KMS-11 (cell line): ENCODE data around the gene TMEM147.

Source experiments
- H2AFZ ChIP-seq: fragments of 200-600 bp; sonication (generic); 2 replicates; pipeline ENCODE4 v1.6.1; 2016; ENCODE audit warnings: antibody characterized with exemption, mixed run types, low read depth
- H3K27ac ChIP-seq: fragments of 200-600 bp; sonication (generic); 2 replicates; pipeline ENCODE4 v1.6.1; 2016; ENCODE audit warnings: mild to moderate bottlenecking, mixed run types
- H3K27me3 ChIP-seq: fragments of 200-600 bp; sonication (generic); 2 replicates; pipeline ENCODE4 v1.6.1; 2017; ENCODE audit warnings: mild to moderate bottlenecking, low read depth, mixed run types, moderate library complexity; ENCODE audit not compliant: insufficient read depth
- H3K36me3 ChIP-seq: fragments of 200-600 bp; sonication (generic); 2 replicates; pipeline ENCODE4 v1.6.1; 2017; ENCODE audit warnings: mild to moderate bottlenecking, mixed run types; ENCODE audit not compliant: insufficient read depth
- H3K4me1 ChIP-seq: fragments of 200-600 bp; sonication (generic); 2 replicates; pipeline ENCODE4 v1.6.1; 2016; ENCODE audit warnings: mild to moderate bottlenecking, low read depth, mixed run types; ENCODE audit not compliant: poor library complexity, severe bottlenecking
- H3K4me2 ChIP-seq: fragments of 200-600 bp; sonication (generic); 2 replicates; pipeline ENCODE4 v1.7.0; 2016; ENCODE audit warnings: mild to moderate bottlenecking, mixed run types
- H3K4me3 ChIP-seq: fragments of 200-600 bp; sonication (generic); IDR thresholded peaks from 2 replicates; pipeline ENCODE4 v1.6.1; 2017; ENCODE audit warnings: low read depth, low read length, mixed read lengths; ENCODE audit not compliant: insufficient read depth
- H3K79me2 ChIP-seq: fragments of 200-600 bp; sonication (generic); 2 replicates; pipeline ENCODE4 v1.6.1; 2016; ENCODE audit warnings: low read depth, mixed run types; ENCODE audit not compliant: insufficient read depth
- H3K9ac ChIP-seq: fragments of 200-600 bp; sonication (generic); 2 replicates; pipeline ENCODE4 v1.6.1; 2016; ENCODE audit warnings: mild to moderate bottlenecking, mixed run types
- H4K20me1 ChIP-seq: fragments of 200-600 bp; sonication (generic); 2 replicates; pipeline ENCODE4 v1.6.1; 2016; ENCODE audit warnings: mild to moderate bottlenecking, mixed run types; ENCODE audit not compliant: insufficient read depth
- TF ChIP-seq, protein P1 (sequence below): fragments of 200-600 bp; sonication (generic); conservative IDR thresholded peaks from 2 replicates; pipeline ENCODE4 v1.6.1; 2017; ENCODE audit warnings: low read depth, mild to moderate bottlenecking, antibody characterized with exemption, low read length, moderate library complexity, mixed read lengths

Gene TMEM147

DNA sequence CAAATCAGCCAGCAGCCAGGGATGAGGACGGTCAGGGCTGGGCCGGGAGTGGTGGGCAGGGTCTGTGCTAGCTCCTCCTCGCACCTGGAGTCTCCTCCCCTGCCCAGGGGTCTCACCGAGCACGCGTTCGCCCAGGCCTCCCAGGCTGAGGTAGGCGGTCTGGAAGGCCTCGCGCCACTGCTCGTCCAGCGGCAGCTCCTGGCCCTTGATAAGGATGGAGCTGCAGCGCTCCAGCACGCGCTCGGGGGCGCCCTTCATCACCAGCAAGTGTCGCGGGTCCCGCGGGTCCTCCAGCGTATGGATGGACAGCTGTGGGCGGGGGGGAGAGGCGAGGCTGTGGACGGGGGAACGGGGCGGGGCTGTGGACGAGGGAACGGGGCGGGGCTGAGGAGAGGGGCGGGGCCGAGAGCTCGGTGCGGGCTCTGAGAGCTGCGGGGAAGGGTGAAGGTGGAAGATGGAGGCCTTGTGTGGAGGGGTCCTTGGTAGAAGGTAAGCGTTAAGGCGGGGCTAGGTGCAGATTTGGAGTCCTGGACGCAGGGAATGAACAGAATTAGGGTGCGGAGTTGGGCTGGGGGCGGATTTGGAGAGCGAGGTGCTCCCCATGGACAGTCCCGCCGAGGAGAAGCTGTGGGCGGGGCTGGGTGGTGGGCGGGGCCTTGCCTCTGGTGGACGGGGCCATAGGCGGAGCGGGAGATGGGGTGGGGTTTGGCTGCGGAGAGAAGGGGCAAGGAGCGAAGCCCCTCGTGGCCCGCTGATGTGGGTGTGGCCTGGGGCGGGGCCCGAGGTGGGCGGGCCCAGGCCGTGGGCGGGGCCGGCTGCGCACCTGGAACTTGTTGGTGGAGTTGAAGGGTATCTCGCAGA is 12.3 kb downstream of the TMEM147 start:
- Histone ChIP-seq H3K36me3 (no peaks in the 10 kb centered on the region), H3K27me3 (peaks cover 55% of the 10 kb centered on the region), H3K79me2 (no peaks in the 10 kb centered on the region), H3K4me2 (no peak overlapping the region), H3K27ac (no peak overlapping the region), H3K4me1 (no peaks in the 10 kb centered on the region), H4K20me1 (no peaks in the 10 kb centered on the region), H3K9ac (no peak overlapping the region), H2AFZ (no peak overlapping the region), H3K4me3 (no peak overlapping the region)
- TF ChIP-seq, protein P1, sequence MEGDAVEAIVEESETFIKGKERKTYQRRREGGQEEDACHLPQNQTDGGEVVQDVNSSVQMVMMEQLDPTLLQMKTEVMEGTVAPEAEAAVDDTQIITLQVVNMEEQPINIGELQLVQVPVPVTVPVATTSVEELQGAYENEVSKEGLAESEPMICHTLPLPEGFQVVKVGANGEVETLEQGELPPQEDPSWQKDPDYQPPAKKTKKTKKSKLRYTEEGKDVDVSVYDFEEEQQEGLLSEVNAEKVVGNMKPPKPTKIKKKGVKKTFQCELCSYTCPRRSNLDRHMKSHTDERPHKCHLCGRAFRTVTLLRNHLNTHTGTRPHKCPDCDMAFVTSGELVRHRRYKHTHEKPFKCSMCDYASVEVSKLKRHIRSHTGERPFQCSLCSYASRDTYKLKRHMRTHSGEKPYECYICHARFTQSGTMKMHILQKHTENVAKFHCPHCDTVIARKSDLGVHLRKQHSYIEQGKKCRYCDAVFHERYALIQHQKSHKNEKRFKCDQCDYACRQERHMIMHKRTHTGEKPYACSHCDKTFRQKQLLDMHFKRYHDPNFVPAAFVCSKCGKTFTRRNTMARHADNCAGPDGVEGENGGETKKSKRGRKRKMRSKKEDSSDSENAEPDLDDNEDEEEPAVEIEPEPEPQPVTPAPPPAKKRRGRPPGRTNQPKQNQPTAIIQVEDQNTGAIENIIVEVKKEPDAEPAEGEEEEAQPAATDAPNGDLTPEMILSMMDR = no peak

GRCh38 chr19:35558400-35559280 is 13.2 kb downstream of the TMEM147 start:
- H3K79me2 ChIP-seq = no peaks in the 10 kb centered on the region
- H3K4me3 ChIP-seq = no peak overlapping the region
- no peaks in the 10 kb centered on the region for H3K36me3 ChIP-seq
- TF ChIP-seq, protein P1 = no peak
- H3K4me1 ChIP-seq = no peaks in the 10 kb centered on the region
- H3K4me2 ChIP-seq = no peak overlapping the region
- no peak overlapping the region for H3K9ac ChIP-seq
- peaks cover 57% of the 10 kb centered on the region for H3K27me3 ChIP-seq
- no peak overlapping the region for H3K27ac ChIP-seq
- H4K20me1 ChIP-seq = no peaks in the 10 kb centered on the region
- H2AFZ ChIP-seq = no peak overlapping the region

DNA sequence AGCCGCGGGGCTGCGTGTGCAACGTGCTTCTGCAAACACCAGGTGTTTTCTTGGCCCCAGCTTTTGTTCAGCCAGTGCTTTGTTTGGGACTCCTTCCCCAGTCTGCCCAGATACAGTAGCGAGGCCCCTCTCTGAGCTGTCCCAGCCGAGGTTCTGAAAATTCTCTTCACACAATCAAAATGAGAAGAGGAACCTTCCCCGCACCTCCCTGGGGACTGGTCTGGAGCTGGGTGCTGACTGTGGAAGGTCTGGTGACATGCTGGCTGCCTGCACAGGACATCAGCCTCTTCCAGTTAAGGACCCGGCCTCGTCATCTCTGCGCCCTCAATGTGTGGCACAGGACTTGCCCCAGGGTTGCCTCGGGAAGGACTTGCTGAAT is 13.8 kb downstream of the TMEM147 start:
- peaks cover 56% of the 10 kb centered on the region for H3K27me3 ChIP-seq
- H3K36me3 ChIP-seq = no peaks in the 10 kb centered on the region

DNA sequence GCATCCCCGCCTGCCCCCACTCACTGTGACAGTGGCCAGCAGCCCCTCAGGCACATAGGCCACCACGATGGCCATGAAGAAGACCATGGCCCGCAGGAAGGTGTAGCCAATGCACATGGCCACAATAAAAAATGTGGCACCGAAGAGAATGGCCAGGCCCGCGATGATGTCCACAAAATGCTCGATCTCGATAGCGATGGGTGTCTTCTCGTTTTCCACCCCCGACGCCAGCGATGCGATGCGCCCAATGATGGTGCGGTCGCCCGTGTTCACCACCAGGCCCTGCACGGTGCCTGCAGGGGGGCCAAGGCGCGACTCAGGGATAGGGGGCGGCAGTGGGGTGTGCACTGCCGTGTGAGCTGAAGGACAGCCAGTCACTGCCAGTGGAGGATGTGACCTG is 14.4 kb downstream of the TMEM147 start:
- H4K20me1 ChIP-seq = no peaks in the 10 kb centered on the region
- H3K79me2 ChIP-seq = no peaks in the 10 kb centered on the region
- H3K27ac ChIP-seq = no peak overlapping the region
- TF ChIP-seq, protein P1 = no peak
- H3K9ac ChIP-seq = no peak overlapping the region
- no peak overlapping the region for H2AFZ ChIP-seq
- no peak overlapping the region for H3K4me3 ChIP-seq
- no peak overlapping the region for H3K4me2 ChIP-seq
- no peaks in the 10 kb centered on the region for H3K4me1 ChIP-seq
- no peaks in the 10 kb centered on the region for H3K36me3 ChIP-seq
- peaks cover 52% of the 10 kb centered on the region for H3K27me3 ChIP-seq

More for the DNA sequence above, 13.8 kb downstream of the TMEM147 start:
- Histone ChIP-seq H2AFZ (no peak overlapping the region), H3K27ac (no peak overlapping the region), H4K20me1 (no peaks in the 10 kb centered on the region), H3K4me2 (no peak overlapping the region), H3K9ac (no peak overlapping the region), H3K4me3 (no peak overlapping the region), H3K4me1 (no peaks in the 10 kb centered on the region), H3K79me2 (no peaks in the 10 kb centered on the region)
- TF ChIP-seq, protein P1 = no peak
